ENCODE results near the gene KLHL6.

The KLHL6 gene

GRCh38 chr3:183541738-183542137 is 13.8 kb downstream of the KLHL6 start:
- peak overlapping the region; percentile 11 for H3K4me3 ChIP-seq (ENCODE audit: insufficient read depth, low read length, poor library complexity, severe bottlenecking)
- H3K79me2 ChIP-seq (ENCODE audit: insufficient read depth, low read length), result peaks cover 100% of the 10 kb centered on the region
- H3K4me2 ChIP-seq (ENCODE audit: low read depth, low read length, poor library complexity, severe bottlenecking), result peak overlapping the region; percentile 47
- no peaks in the 10 kb centered on the region for H3K27me3 ChIP-seq (ENCODE audit: low read length)
- peaks cover 70% of the 10 kb centered on the region for H3F3A ChIP-seq (ENCODE audit: insufficient read depth)
- H3K9me2 ChIP-seq (replicated peaks; ENCODE audit: insufficient read depth, low read length), result no peaks in the 10 kb centered on the region
- TF ChIP-seq CTCF (IDR thresholded peaks at IDR 0.05; ENCODE audit: insufficient read depth, low read length, poor library complexity, severe bottlenecking), result no peak
- peak overlapping the region; percentile 84 for H3K27ac ChIP-seq (ENCODE audit: low read depth, low read length)
- H3K36me3 ChIP-seq (ENCODE audit: low read length), result no peaks in the 10 kb centered on the region
- no peaks in the 10 kb centered on the region for H4K20me1 ChIP-seq (ENCODE audit: low read depth, low read length)
- no peak overlapping the region for H2AFZ ChIP-seq (ENCODE audit: low read depth, low read length, severe bottlenecking)
- peak overlapping the region; percentile 44 for H3K9ac ChIP-seq (ENCODE audit: low read length)
- H3K9me3 ChIP-seq (ENCODE audit: insufficient read depth, low read length), result no peaks in the 10 kb centered on the region

DNA sequence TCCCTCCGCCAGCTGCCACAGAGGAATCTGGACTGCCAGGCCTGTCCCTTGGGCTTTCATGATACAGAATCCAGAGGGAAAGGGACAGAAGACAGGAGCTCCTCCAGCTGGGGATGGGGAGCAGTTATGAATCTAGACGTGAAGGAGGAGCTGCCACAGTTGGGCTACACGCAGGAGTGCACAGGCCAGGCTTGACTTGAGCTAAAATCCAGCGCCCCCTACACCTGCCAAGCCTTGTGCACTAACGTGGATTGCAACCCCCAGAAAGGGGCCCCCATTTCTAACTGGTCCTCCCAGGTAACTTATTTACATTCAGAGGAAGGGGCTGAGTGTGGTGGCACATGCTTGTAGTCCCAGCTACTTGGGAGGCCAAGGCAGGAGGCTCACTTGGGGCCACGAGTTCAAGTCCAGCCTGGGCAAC is 14.3 kb downstream of the KLHL6 start:
- Histone ChIP-seq H3K9me3 (ENCODE audit: insufficient read depth, low read length) (no peaks in the 10 kb centered on the region), H3K9me2 (replicated peaks; ENCODE audit: insufficient read depth, low read length) (no peaks in the 10 kb centered on the region), H2AFZ (ENCODE audit: low read depth, low read length, severe bottlenecking) (no peak overlapping the region), H3K79me2 (ENCODE audit: insufficient read depth, low read length) (peaks cover 98% of the 10 kb centered on the region), H3K9ac (ENCODE audit: low read length) (peak overlapping the region; percentile 44), H3K36me3 (ENCODE audit: low read length) (no peaks in the 10 kb centered on the region), H4K20me1 (ENCODE audit: low read depth, low read length) (no peaks in the 10 kb centered on the region), H3F3A (ENCODE audit: insufficient read depth) (peaks cover 74% of the 10 kb centered on the region), H3K4me3 (ENCODE audit: insufficient read depth, low read length, poor library complexity, severe bottlenecking) (no peak overlapping the region), H3K27me3 (ENCODE audit: low read length) (no peaks in the 10 kb centered on the region), H3K4me2 (ENCODE audit: low read depth, low read length, poor library complexity, severe bottlenecking) (peak overlapping the region; percentile 47), H3K27ac (ENCODE audit: low read depth, low read length) (peak overlapping the region; percentile 84)
- peak; percentile 46 for TF ChIP-seq CTCF (IDR thresholded peaks at IDR 0.05; ENCODE audit: insufficient read depth, low read length, poor library complexity, severe bottlenecking)
- TF ChIP-seq EZH2phosphoT487 (conservative IDR thresholded peaks at IDR 0.05; ENCODE audit: low read length), result no peak

DNA sequence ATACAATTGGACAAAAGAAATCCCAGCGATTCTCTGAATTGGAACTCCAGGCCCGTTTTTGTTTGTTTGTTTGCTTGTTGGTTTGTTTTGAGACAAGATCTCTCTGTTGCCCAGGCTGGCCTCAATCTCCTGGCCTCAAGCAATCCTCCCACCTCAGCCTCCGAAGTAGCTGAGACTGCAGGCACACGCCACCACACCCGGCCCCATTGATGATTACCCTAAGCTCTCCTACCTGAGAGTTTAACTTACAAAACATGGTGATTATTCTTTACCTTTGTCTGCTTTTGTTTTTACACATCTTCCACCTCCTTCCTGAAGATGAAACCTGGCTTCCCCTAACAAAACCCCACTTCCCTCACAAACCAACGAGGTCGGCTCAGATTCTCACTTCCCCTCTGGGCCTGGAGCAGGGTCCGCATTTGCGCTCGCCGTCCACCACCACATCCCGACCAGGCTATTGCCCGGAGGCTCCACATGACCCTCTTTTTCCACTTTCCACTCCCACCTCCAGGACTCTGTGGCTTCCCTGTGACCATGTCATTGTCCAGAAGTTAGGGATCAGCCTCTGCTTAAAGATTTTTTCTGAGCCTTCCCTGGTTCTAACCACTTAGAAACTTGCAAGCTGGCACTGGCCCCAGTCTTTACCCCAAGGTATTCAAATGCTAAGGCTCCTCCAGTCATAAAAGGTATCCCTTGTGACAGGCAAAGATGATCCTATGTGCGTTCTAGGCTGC is 14.8 kb downstream of the KLHL6 start:
- no peaks in the 10 kb centered on the region for H3K9me3 ChIP-seq (ENCODE audit: insufficient read depth, low read length)
- no peaks in the 10 kb centered on the region for H3K36me3 ChIP-seq (ENCODE audit: low read length)
- no peaks in the 10 kb centered on the region for H4K20me1 ChIP-seq (ENCODE audit: low read depth, low read length)
- no peak for TF ChIP-seq CTCF (IDR thresholded peaks at IDR 0.05; ENCODE audit: insufficient read depth, low read length, poor library complexity, severe bottlenecking)
- no peak for TF ChIP-seq EZH2phosphoT487 (conservative IDR thresholded peaks at IDR 0.05; ENCODE audit: low read length)
- peaks cover 74% of the 10 kb centered on the region for H3F3A ChIP-seq (ENCODE audit: insufficient read depth)
- H3K27me3 ChIP-seq (ENCODE audit: low read length), result no peaks in the 10 kb centered on the region
- H3K9me2 ChIP-seq (replicated peaks; ENCODE audit: insufficient read depth, low read length), result no peaks in the 10 kb centered on the region
- no peak overlapping the region for H3K4me3 ChIP-seq (ENCODE audit: insufficient read depth, low read length, poor library complexity, severe bottlenecking)
- peaks cover 98% of the 10 kb centered on the region for H3K79me2 ChIP-seq (ENCODE audit: insufficient read depth, low read length)
- peak overlapping the region; percentile 44 for H3K9ac ChIP-seq (ENCODE audit: low read length)
- H3K4me2 ChIP-seq (ENCODE audit: low read depth, low read length, poor library complexity, severe bottlenecking), result peak overlapping the region; percentile 47
- no peak overlapping the region for H2AFZ ChIP-seq (ENCODE audit: low read depth, low read length, severe bottlenecking)
- H3K27ac ChIP-seq (ENCODE audit: low read depth, low read length), result peak overlapping the region; percentile 84

Data from SU-DHL-6 (cell line).